Neural progenitor cell (in vitro differentiated cells): ENCODE data around the gene CASR. TPM values are rescaled to one million over a fixed set of nuclear protein-coding genes. Genes with fewer than 3 reads are reported as not detected.

Experiments used
- DNase-seq: peaks from one replicate; pipeline ENCODE4 v3.0.0-alpha.2; 2016; ENCODE audit warnings: low spot score
- H2AFZ ChIP-seq: fragments of 200-600 bp; sonication (generic); replicated peaks from 2 replicates; pipeline ENCODE4 v1.6.1; 2016; ENCODE audit warnings: antibody characterized with exemption
- H3F3A ChIP-seq: fragments of 200-600 bp; sonication (generic); 2 replicates; pipeline ENCODE4 v1.6.1; 2016; ENCODE audit warnings: antibody characterized with exemption, low read depth
- H3K27ac ChIP-seq: fragments of 200-600 bp; sonication (generic); 2 replicates; pipeline ENCODE4 v1.5.1; 2016; ENCODE audit warnings: mild to moderate bottlenecking
- H3K27me3 ChIP-seq: fragments of 200-600 bp; sonication (generic); 2 replicates; pipeline ENCODE4 v1.6.1; 2016; ENCODE audit warnings: mild to moderate bottlenecking, moderate library complexity
- H3K36me3 ChIP-seq: fragments of 200-600 bp; sonication (generic); 2 replicates; pipeline ENCODE4 v1.5.1; 2016
- H3K4me1 ChIP-seq: fragments of 200-600 bp; sonication (generic); 2 replicates; pipeline ENCODE4 v1.6.1; 2016; ENCODE audit warnings: mixed run types
- H3K4me2 ChIP-seq: fragments of 200-600 bp; sonication (generic); 2 replicates; pipeline ENCODE4 v1.6.1; 2016
- H3K4me3 ChIP-seq: fragments of 200-600 bp; sonication (generic); 2 replicates; pipeline ENCODE4 v1.5.1; 2016
- H3K79me2 ChIP-seq: fragments of 200-600 bp; sonication (generic); 2 replicates; pipeline ENCODE4 v1.6.1; 2016; ENCODE audit warnings: low read depth
- H3K9ac ChIP-seq: fragments of 200-600 bp; sonication (generic); 2 replicates; pipeline ENCODE4 v1.6.1; 2016
- H3K9me3 ChIP-seq: fragments of 200-600 bp; sonication (generic); 2 replicates; pipeline ENCODE4 v1.5.1; 2016; ENCODE audit warnings: low read depth
- H4K20me1 ChIP-seq: fragments of 200-600 bp; sonication (generic); 2 replicates; pipeline ENCODE4 v1.6.1; 2016; ENCODE audit warnings: low read depth
- H3K27ac Mint-ChIP-seq: 3 replicates; pipeline ENCODE4 v1.8.0; 2021; ENCODE audit warnings: mixed read lengths
- H3K27me3 Mint-ChIP-seq: 2 replicates; pipeline ENCODE4 v1.8.0; 2022; ENCODE audit warnings: low read depth, mild to moderate bottlenecking, inconsistent platforms, moderate library complexity, mixed read lengths; ENCODE audit not compliant: insufficient read depth
- H3K36me3 Mint-ChIP-seq: 3 replicates; pipeline ENCODE4 v1.8.0; 2021; ENCODE audit warnings: mixed read lengths
- H3K4me1 Mint-ChIP-seq: 3 replicates; pipeline ENCODE4 v1.8.0; 2021; ENCODE audit warnings: mixed read lengths
- H3K4me3 Mint-ChIP-seq: 3 replicates; pipeline ENCODE4 v1.8.0; 2021; ENCODE audit warnings: mild to moderate bottlenecking, moderate library complexity, mixed read lengths
- H3K9me3 Mint-ChIP-seq: 3 replicates; pipeline ENCODE4 v1.8.0; 2020; ENCODE audit warnings: mixed read lengths
- EZH2 ChIP-seq: fragments of 200-600 bp; sonication (generic); IDR thresholded peaks from 2 replicates; pipeline ENCODE4 v1.6.1; 2017; ENCODE audit warnings: antibody characterized with exemption, mild to moderate bottlenecking, moderate library complexity
- EZH2phosphoT487 ChIP-seq: fragments of 200-600 bp; sonication (generic); IDR thresholded peaks from 2 replicates; pipeline ENCODE4 v1.6.1; 2017; ENCODE audit warnings: antibody characterized with exemption
- total RNA-seq: library from RNA; depleted of rRNA; stranded (reverse); fragments of >200 nt; gene quantifications from 2 replicates; pipeline ENCODE4 v1.2.3, GENCODE V29; 2015; ENCODE audit warnings: low replicate concordance
- TF ChIP-seq, protein P1 (sequence below): fragments of 200-600 bp; sonication (generic); IDR thresholded peaks from 2 replicates; pipeline ENCODE4 v1.5.1; 2017; ENCODE audit warnings: antibody characterized with exemption, mild to moderate bottlenecking

CASR gene
- total RNA-seq, 1 donor from 2014 or later: not detected

DNA sequence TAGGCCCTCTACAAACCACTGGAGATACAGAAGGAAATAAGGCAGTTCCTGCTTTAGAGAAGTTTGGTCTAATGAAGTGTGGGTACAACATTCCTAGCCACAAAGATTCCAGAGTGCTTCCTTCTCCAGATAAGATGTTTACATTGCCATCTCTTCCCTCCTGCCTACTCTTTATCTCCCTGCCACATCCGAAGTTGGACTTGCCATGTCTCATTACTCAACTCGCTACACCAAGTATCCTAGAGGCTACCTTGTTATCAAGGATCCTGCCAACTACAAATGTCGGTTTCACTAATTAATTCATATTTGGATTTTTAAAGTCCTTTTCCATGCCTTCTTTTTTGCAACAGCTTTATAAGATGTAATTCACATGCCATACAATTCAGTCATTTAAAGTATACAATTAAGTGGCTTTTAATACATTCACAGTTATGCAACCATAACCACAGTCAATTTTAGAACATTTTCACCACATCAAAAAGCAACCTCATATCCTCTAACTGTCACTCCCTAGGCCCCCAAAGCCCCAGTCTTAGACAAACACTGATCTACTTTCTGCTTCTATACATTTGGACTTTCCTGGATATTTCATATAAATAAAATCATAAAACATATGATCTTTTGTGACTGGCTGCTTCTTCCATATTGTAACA, 87.9 kb downstream of the CASR start:
- H3K4me3 ChIP-seq: no peak overlapping the region
- no peaks in the 10 kb centered on the region for H3K27me3 ChIP-seq
- no peak for TF ChIP-seq EZH2phosphoT487
- TF ChIP-seq EZH2: no peak
- TF ChIP-seq, protein P1, sequence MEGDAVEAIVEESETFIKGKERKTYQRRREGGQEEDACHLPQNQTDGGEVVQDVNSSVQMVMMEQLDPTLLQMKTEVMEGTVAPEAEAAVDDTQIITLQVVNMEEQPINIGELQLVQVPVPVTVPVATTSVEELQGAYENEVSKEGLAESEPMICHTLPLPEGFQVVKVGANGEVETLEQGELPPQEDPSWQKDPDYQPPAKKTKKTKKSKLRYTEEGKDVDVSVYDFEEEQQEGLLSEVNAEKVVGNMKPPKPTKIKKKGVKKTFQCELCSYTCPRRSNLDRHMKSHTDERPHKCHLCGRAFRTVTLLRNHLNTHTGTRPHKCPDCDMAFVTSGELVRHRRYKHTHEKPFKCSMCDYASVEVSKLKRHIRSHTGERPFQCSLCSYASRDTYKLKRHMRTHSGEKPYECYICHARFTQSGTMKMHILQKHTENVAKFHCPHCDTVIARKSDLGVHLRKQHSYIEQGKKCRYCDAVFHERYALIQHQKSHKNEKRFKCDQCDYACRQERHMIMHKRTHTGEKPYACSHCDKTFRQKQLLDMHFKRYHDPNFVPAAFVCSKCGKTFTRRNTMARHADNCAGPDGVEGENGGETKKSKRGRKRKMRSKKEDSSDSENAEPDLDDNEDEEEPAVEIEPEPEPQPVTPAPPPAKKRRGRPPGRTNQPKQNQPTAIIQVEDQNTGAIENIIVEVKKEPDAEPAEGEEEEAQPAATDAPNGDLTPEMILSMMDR: no peak
- no peak overlapping the region for H3K27ac Mint-ChIP-seq
- no peak for DNase-seq
- no peaks in the 10 kb centered on the region for H3F3A ChIP-seq
- no peak overlapping the region for H3K4me3 Mint-ChIP-seq
- H3K9me3 Mint-ChIP-seq: no peaks in the 10 kb centered on the region
- no peaks in the 10 kb centered on the region for H3K27me3 Mint-ChIP-seq
- no peaks in the 10 kb centered on the region for H3K4me1 ChIP-seq
- no peaks in the 10 kb centered on the region for H3K36me3 Mint-ChIP-seq
- no peak overlapping the region for H3K4me2 ChIP-seq
- no peaks in the 10 kb centered on the region for H3K4me1 Mint-ChIP-seq
- H2AFZ ChIP-seq: no peak overlapping the region
- no peaks in the 10 kb centered on the region for H3K9me3 ChIP-seq
- no peak overlapping the region for H3K9ac ChIP-seq
- H4K20me1 ChIP-seq: no peaks in the 10 kb centered on the region
- no peak overlapping the region for H3K27ac ChIP-seq
- no peaks in the 10 kb centered on the region for H3K36me3 ChIP-seq
- no peaks in the 10 kb centered on the region for H3K79me2 ChIP-seq

DNA sequence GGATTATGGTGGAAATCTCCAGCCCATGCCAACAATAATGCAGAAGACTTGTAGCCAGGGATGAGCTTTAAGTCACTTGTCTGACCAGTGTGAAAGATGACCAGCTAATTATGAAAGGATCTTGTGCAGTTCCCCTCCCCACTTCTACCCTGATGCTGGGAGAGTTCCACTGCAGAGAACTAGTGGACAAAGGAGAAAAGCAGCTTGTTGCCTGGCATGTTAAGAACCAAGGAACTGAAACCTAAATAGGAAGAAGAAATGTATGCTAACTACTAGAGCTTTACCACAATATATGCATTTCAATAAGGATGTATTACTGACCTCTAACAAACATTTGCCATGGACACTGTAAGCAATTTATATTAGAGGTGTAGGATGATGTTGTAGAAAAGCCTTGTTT, 89.4 kb downstream of the CASR start:
- no peak overlapping the region for H2AFZ ChIP-seq
- H3K9me3 ChIP-seq: no peaks in the 10 kb centered on the region
- no peak overlapping the region for H3K9ac ChIP-seq
- H3K27me3 Mint-ChIP-seq: no peaks in the 10 kb centered on the region
- no peak overlapping the region for H3K4me3 ChIP-seq
- H3K36me3 Mint-ChIP-seq: no peaks in the 10 kb centered on the region
- no peak overlapping the region for H3K4me2 ChIP-seq
- no peak overlapping the region for H3K27ac ChIP-seq
- no peaks in the 10 kb centered on the region for H3K79me2 ChIP-seq
- TF ChIP-seq EZH2phosphoT487 (no peak), EZH2 (no peak)
- TF ChIP-seq, protein P1: no peak
- H3F3A ChIP-seq: no peaks in the 10 kb centered on the region
- no peaks in the 10 kb centered on the region for H3K27me3 ChIP-seq
- no peaks in the 10 kb centered on the region for H3K4me1 ChIP-seq
- H3K4me3 Mint-ChIP-seq: no peak overlapping the region
- H4K20me1 ChIP-seq: no peaks in the 10 kb centered on the region
- H3K27ac Mint-ChIP-seq: no peak overlapping the region
- H3K4me1 Mint-ChIP-seq: no peaks in the 10 kb centered on the region
- no peak for DNase-seq
- H3K36me3 ChIP-seq: no peaks in the 10 kb centered on the region
- H3K9me3 Mint-ChIP-seq: no peaks in the 10 kb centered on the region

DNA sequence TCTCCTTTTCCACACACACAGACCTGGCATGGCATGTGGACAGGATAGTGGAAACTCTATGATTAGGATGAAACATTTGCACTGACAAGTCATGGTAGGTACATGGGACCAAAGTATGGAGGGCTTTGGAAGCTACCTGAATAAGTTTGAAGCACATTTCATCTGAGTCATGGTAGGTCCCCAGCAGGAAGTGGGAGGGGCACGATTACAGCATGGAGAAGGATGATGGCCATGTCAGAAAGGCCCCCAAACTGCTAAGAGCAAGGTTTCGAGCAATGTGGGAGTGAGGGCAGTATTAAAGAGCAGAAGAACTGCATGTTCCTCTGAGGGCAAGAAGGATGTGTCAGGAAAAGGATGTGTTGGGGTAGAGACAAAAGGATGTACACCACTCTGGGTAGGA, 90.0 kb downstream of the CASR start:
- Histone ChIP-seq H3K79me2 (no peaks in the 10 kb centered on the region), H3K27me3 (no peaks in the 10 kb centered on the region), H3F3A (no peaks in the 10 kb centered on the region), H3K9ac (no peak overlapping the region), H2AFZ (no peak overlapping the region), H3K36me3 (no peaks in the 10 kb centered on the region), H3K4me2 (no peak overlapping the region), H3K4me3 (no peak overlapping the region), H4K20me1 (no peaks in the 10 kb centered on the region), H3K9me3 (no peaks in the 10 kb centered on the region), H3K27ac (no peak overlapping the region), H3K4me1 (no peaks in the 10 kb centered on the region)
- no peaks in the 10 kb centered on the region for H3K36me3 Mint-ChIP-seq
- H3K27ac Mint-ChIP-seq: no peak overlapping the region
- H3K4me3 Mint-ChIP-seq: no peak overlapping the region
- H3K4me1 Mint-ChIP-seq: no peaks in the 10 kb centered on the region
- no peaks in the 10 kb centered on the region for H3K27me3 Mint-ChIP-seq
- TF ChIP-seq EZH2: no peak
- TF ChIP-seq, protein P1: no peak
- TF ChIP-seq EZH2phosphoT487: no peak
- no peaks in the 10 kb centered on the region for H3K9me3 Mint-ChIP-seq
- DNase-seq: no peak
